C4-2B (cell line): Measurements from ENCODE around the gene TNNT3.

Source experiments
- CTCF ChIP-seq: fragments of 450-650 bp; conservative IDR thresholded peaks from 2 replicates; pipeline ENCODE4 v1.5.1; 2017; ENCODE audit warnings: mild to moderate bottlenecking
- ZFX ChIP-seq: fragments of 450-650 bp; IDR thresholded peaks from 2 replicates; pipeline ENCODE4 v1.6.1; 2017

DNA sequence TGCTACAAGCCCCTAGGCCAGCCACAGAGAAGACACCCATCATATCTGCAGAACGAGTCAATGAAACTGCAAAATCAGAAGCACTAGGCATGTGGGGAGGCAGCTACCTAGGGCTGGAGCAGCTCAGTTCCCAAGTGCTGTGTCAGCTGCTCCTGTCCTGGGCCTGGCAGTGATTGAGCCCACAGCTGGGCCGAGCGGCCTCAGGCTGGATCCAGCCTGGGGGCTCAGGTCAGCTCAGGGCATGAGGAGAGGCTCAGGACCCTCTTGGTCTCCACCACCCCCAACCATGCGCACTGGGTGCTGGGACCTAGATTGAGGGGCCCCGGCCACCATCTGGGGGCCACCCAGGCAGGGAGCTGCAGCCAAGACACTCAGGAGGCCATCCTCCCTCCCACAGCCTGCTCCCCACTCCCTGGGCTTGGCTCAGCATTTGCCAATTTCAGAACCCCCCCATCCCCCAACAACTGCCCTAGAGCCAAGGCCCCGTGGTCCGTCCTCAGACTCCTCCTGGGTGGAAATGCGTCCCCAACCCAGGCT is 2.4 kb upstream of the TNNT3 start:
- no peak for TF ChIP-seq CTCF
- no peak for TF ChIP-seq ZFX
